Measurements from ENCODE around the gene UST.

DNA sequence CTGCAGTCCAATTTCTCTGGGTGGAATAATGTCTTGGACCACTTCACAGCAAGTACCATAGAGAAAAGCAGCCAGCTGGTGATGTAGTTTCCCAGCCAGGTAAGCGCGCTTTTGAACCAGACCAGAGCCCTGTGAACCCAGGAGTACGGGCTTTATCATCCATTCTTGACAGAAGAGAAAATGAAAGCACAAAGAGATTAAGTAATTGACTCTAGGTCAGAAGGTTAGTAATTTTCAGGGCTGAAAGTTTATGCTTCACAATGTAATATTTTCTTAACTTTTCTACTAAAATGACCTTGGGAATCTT lies 7.1 kb upstream of the UST start:
- TF ChIP-seq ZNF274 (IDR thresholded peaks at IDR 0.05; ENCODE audit: low read depth, low read length) (no peak), SUZ12 (IDR thresholded peaks at IDR 0.05; ENCODE audit: extremely low read depth, insufficient read depth, insufficient read length) (no peak)

Measured in NT2/D1 (cell line).